Kidney (tissue), 14 donors: Measurements from ENCODE around the gene SLC12A1. TPM values are rescaled to one million over a fixed set of nuclear protein-coding genes. Genes with fewer than 3 reads are reported as not detected.

ENCODE experiments used
- DNase-seq, 5 donors: peaks; one replicate each; pipeline ENCODE4 v3.0.0-alpha.2; 2013 to 2020
- FAIRE-seq: peaks from 2 replicates; lab custom pipeline; 2012; peaks lifted over from hg19 to GRCh38; lab: Jason Lieb, UNC
- H3K27ac ChIP-seq, 2 donors: one replicate each; pipeline ENCODE4 v1.7.0; 2013; ENCODE audit warnings: low read depth in 2 of 2, low read length in 2 of 2, inconsistent platforms in 1 of 2
- H3K27me3 ChIP-seq: one replicate; pipeline ENCODE4 v1.7.1; 2013; ENCODE audit warnings: low read length, inconsistent platforms; ENCODE audit not compliant: control insufficient read depth, insufficient read depth
- H3K36me3 ChIP-seq, 3 donors: one replicate each; pipeline versions ENCODE4 v1.7.0 to v1.7.1; 2013; ENCODE audit warnings: low read length in 3 of 3, control low read depth in 1 of 3, inconsistent platforms in 1 of 3; ENCODE audit not compliant: insufficient read depth in 3 of 3, control insufficient read depth in 2 of 3
- H3K4me1 ChIP-seq, 3 donors: one replicate each; pipeline versions ENCODE4 v1.7.0 to v1.7.1; 2013; ENCODE audit warnings: low read length in 3 of 3, inconsistent platforms in 1 of 3, low read depth in 1 of 3; ENCODE audit not compliant: control insufficient read depth in 2 of 3, insufficient read depth in 2 of 3
- H3K4me3 ChIP-seq, 3 donors: one replicate each; pipeline versions ENCODE4 v1.7.0 to v1.8.1; 2013; ENCODE audit warnings: low read length in 3 of 3, control low read depth in 1 of 3, inconsistent platforms in 1 of 3
- H3K9ac ChIP-seq, 3 donors: one replicate each; pipeline versions ENCODE4 v1.7.0 to v1.7.1; 2013; ENCODE audit warnings: low read length in 3 of 3, control low read depth in 1 of 3, inconsistent platforms in 1 of 3
- H3K9me3 ChIP-seq, 3 donors: one replicate each; pipeline versions ENCODE4 v1.7.0 to v1.7.1; 2013; ENCODE audit warnings: low read length in 3 of 3, control low read depth in 1 of 3, inconsistent platforms in 1 of 3; ENCODE audit not compliant: control insufficient read depth in 2 of 3, insufficient read depth in 1 of 3
- CTCF ChIP-seq: IDR thresholded peaks from 3 replicates; pipeline ENCODE4 v1.5.1; 2012; ENCODE audit warnings: mild to moderate bottlenecking, moderate library complexity, borderline replicate concordance; ENCODE audit not compliant: insufficient read depth; ENCODE audit errors: extremely low read depth
- intact Hi-C: fragments of 100-400 bp; cut with DNase I; formaldehyde crosslinking; loops from one replicate; pipeline ENCODE4 v1.11.1; 2022
- polyA plus RNA-seq: library from polyadenylated mRNA; stranded (reverse); fragments of 350-450 nt; fragmentation: Illumina TruSeq; extraction: RNeasy Lipid Tissue Mini Kit (QIAGEN cat#74804); gene quantifications from one replicate; pipeline ENCODE4 v1.2.3, GENCODE V29; 2014; ENCODE audit warnings: low read depth, low replicate concordance; ENCODE audit not compliant: insufficient read depth
- total RNA-seq: library from RNA; stranded (reverse); fragmentation: NEBNext Ultra II Directional; extraction: Animal tissue kit (Norgen Biotek cat#: 25700); gene quantifications from one replicate; pipeline ENCODE4 v1.2.1, GENCODE V29; 2021
- donor health status: control.
- donor health status: control.
- donor health status: control.
- donor health status: control.
- donor health status: control.
- donor health status: DM: yes; HTN: yes; CAD: no.
- donor health status: Normal renal cell carcinoma (clear cell type).

SLC12A1 gene
- total and polyA plus RNA-seq, 2 donors from 2014 or later, result 201 to 370 TPM

- H3K4me1 ChIP-seq, result peaks cover 0 to 1% (median 0%) of the 10 kb centered on the region in 3 donors
- H3K36me3 ChIP-seq, result peaks cover 4 to 24% (median 11%) of the 10 kb centered on the region in 3 donors
- no peak overlapping the region for H3K9ac ChIP-seq
- H3K27me3 ChIP-seq, result no peaks in the 10 kb centered on the region
- DNase-seq (no peak), FAIRE-seq (no peak)
- TF ChIP-seq CTCF, result no peak
- H3K9me3 ChIP-seq, result no peaks in the 10 kb centered on the region
- H3K27ac ChIP-seq, result no peak overlapping the region
- H3K4me3 ChIP-seq, result no peak overlapping the region
- intact Hi-C loops, result no loop called here
Observed at GRCh38 chr15:48337607-48338006, 131.5 kb downstream of the SLC12A1 start.

- no peak overlapping the region for H3K27ac ChIP-seq
- TF ChIP-seq CTCF, result no peak
Observed at GRCh38 chr15:48340111-48340510, 134.0 kb downstream of the SLC12A1 start.

GRCh38 chr15:48343865-48344264 is 137.8 kb downstream of the SLC12A1 start:
- Histone ChIP-seq H3K27me3 (no peaks in the 10 kb centered on the region), H3K4me3 (no peak overlapping the region), H3K36me3 (peaks cover 0 to 15% (median 5%) of the 10 kb centered on the region in 3 donors), H3K27ac (no peak overlapping the region), H3K9ac (no peak overlapping the region), H3K4me1 (no peaks in the 10 kb centered on the region), H3K9me3 (no peaks in the 10 kb centered on the region)
- intact Hi-C loops, result no loop called here
- DNase-seq, result no peak
- TF ChIP-seq CTCF, result no peak
- FAIRE-seq, result no peak

More at GRCh38 chr15:48340111-48340510, 134.0 kb downstream of the SLC12A1 start:
- Histone ChIP-seq H3K4me3 (no peak overlapping the region), H3K27me3 (no peaks in the 10 kb centered on the region), H3K36me3 (peaks cover 0 to 22% (median 13%) of the 10 kb centered on the region in 3 donors), H3K4me1 (no peaks in the 10 kb centered on the region), H3K9ac (no peak overlapping the region), H3K9me3 (no peaks in the 10 kb centered on the region)
- intact Hi-C loops, result no loop called here
- FAIRE-seq (no peak), DNase-seq (no peak)

DNA sequence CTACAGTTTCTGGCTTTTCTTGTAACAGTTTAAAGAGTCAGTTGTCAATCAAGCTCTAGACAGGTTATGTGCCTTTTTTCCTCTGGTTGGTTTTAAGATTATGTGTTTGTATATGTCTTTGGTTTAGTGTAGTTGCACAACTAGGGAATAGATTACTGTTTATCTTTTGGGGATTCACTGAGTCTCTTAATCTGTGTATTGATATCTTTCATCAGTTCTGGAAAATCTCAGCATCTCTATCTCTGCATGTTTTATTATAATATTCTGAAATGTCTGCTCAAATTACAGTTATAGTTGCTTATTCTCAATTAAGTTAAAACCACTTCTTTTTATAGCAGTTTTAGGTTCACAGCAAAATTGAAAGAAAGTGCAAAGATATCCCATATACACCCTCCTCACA is 139.4 kb downstream of the SLC12A1 start:
- H3K9ac ChIP-seq, result no peak overlapping the region
- H3K27ac ChIP-seq, result no peak overlapping the region
- no peaks in the 10 kb centered on the region for H3K9me3 ChIP-seq
- TF ChIP-seq CTCF, result no peak
- peaks cover 0 to 13% (median 5%) of the 10 kb centered on the region in 3 donors for H3K36me3 ChIP-seq
- H3K4me1 ChIP-seq, result no peaks in the 10 kb centered on the region
- intact Hi-C loops, result no loop called here
- DNase-seq (no peak), FAIRE-seq (no peak)
- H3K27me3 ChIP-seq, result no peaks in the 10 kb centered on the region
- no peak overlapping the region for H3K4me3 ChIP-seq
